HL-60/S4 treated with retinoic acid at 250 ng/mL for 4 days and 3 days (cell line): Measurements from ENCODE around the gene AGBL4.

Experiments
- in situ Hi-C: fragments of 300-500 bp; cut with MboI; formaldehyde crosslinking; loops from 2 replicates; pipeline ENCODE4 v1.7.0; 2022; ENCODE audit warnings: low sequenced_read_pairs

The AGBL4 gene

GRCh38 chr1:49723662-49724061 lies 300.1 kb downstream of the AGBL4 start:
- in situ Hi-C loops: no loop called here

- in situ Hi-C loops: no loop called here
Measured at GRCh38 chr1:49694251-49694827, 329.4 kb downstream of the AGBL4 start.

DNA sequence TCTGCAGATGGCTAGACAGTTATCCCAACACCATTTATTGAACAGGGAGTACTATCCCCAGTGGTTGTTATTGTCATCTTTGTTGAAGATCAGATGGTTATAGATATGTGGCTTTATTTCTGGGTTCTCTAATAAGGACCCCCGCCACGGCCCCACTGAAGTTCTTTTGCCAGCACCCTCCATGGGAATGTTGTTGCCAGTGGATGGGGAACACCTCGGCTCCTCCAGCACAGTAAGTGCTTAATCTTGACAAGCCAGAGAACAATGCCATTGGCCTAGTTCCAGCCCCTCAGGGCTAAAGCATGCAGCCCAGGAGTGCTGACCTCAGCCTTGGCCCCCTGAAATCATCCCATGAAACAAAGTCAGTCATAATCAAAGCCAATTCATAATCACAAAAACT lies 337.6 kb downstream of the AGBL4 start:
- in situ Hi-C loops: no loop called here

DNA sequence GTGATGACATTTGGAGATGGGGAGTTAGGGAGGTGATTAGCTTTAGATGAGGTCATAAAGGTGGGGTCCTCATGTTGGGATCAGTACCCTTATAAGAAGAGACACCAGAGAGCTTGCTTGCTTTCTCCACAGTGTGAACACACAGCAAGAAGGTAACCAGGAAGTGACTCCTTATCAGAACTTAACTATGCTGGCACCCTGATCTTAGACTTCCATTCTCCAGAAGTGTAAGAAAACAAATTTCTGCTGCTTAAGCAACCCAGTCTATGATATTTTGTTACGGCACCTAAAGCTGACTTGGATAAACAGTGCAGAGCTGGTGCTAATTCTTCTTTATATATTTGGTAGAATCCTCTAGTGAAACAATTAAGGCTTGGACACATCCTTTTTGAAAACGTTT lies 346.0 kb downstream of the AGBL4 start:
- in situ Hi-C loops: no loop called here

DNA sequence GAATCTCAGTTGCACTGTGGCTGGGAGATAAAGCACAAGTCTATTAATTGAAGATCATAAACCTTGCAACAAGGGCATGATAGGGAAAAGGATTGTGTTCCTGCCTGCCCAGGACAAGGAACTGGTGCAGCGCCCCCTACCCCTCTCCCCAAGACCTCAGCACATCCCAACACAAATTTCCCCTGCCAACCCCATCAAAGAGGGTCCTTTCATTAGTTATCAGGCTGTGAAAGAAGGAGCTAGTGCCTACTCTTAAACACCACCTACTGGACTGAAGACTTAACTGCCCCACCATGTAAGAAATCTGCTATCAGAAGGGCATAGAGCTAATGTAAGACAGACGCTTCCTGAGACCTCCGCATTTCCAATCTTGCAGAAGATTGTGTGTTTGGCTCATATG lies 372.6 kb downstream of the AGBL4 start:
- in situ Hi-C loops: no loop called here

- in situ Hi-C loops: no loop called here
Measured at GRCh38 chr1:49630156-49630555, 393.6 kb downstream of the AGBL4 start.

- in situ Hi-C loops: no loop called here
Measured at GRCh38 chr1:49627781-49628180, 396.0 kb downstream of the AGBL4 start.

- in situ Hi-C loops: no loop called here
Measured at GRCh38 chr1:49626472-49626871, 397.3 kb downstream of the AGBL4 start.

GRCh38 chr1:49622877-49623276 lies 400.9 kb downstream of the AGBL4 start:
- in situ Hi-C loops: no loop called here

DNA sequence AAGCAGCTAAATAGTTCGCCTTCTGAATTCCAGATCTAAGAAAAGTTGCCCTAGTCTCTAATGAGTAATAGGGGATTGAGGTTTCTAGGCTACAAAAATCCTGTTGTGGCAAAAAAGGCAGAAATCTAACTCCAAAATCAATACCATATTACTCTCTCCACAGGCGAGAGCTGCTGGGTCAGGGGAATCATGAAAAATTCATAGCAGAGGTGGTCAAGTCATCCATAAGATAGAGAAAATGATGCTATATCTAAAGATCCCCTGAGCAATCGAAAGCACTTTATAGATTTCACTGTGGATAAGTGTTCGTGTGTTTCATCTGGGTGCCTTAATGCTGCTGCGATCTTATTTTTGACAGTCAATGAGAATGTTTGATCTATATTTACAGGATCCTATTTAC lies 417.7 kb downstream of the AGBL4 start:
- in situ Hi-C loops: no loop called here

- in situ Hi-C loops: no loop called here
Measured at GRCh38 chr1:49597436-49597835, 426.3 kb downstream of the AGBL4 start.

DNA sequence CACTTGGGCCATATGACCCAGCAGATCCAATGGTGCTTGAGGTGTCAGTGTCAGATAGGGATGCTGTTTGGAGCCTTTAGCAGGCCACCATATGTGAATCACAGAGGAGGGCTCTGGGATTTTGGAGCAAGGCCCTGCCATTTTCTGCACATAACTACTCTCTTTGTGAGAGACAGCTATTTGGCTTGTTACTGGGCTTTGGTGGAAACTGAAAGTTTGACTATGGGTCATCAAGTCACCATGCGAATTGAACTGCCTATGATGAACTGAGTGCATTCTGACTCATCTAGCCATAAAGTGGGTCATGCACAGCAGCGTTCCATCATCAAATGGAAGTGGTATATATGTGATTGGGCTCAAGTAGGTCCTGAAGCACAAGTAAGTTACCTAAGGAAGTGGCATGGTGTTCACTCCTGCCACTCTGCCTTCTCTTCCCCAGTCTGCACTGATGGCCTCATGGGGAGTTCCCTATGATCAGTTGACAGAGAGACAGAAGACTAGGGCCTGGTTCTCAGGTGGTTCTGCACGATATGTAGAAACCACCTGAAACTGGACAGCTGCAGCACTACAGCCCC lies 447.3 kb downstream of the AGBL4 start:
- in situ Hi-C loops: no loop called here

DNA sequence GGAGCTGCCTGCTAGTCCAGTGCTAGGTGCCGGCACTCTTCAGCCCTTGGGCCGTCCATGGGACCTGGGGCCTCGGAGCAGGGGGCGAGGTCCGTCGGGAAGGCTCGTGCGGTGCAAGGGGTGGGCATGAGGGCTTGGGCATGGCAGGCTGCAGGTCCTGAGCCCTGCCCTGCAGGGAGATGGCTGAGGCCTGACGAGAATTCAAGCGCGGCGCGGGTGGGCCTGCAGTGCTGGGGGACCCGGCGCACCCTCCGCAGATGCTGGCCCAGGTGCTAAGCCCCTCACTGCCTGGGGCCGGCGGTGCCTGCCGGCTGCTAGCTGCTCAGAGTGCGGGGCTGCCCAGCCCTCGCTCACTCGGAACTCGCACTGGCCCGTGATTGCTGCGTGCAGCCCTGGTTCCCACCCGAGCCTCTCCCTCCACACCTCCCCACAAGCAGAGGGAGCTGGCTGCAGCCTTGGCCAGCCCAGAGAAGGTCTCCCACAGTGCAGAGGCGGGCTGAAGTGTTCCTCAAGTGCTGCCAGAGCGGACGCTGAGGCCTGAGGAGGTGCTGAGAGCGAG lies 467.0 kb downstream of the AGBL4 start:
- in situ Hi-C loops: no loop called here

DNA sequence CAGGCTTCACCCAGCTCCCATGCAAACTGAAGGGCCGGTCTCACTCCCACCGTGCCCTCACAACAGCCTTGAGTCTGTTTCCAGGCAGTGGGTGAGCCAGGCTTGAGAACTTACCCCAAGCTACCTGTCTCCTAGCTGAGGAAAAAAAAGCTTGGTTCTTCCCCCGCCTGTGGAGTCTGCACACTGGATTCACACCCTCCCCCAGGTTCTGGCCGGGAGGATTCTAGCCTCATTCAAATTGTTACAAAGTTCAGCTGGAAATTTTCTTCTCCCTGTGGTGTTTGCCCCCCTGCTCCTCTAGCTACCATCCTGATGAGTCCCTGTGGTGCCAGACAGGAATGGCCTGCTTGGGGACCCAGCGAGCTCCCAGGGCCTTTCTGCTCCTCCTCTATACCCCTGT lies 471.7 kb downstream of the AGBL4 start:
- in situ Hi-C loops: no loop called here

- in situ Hi-C loops: no loop called here
Measured at GRCh38 chr1:49544615-49545014, 479.1 kb downstream of the AGBL4 start.

DNA sequence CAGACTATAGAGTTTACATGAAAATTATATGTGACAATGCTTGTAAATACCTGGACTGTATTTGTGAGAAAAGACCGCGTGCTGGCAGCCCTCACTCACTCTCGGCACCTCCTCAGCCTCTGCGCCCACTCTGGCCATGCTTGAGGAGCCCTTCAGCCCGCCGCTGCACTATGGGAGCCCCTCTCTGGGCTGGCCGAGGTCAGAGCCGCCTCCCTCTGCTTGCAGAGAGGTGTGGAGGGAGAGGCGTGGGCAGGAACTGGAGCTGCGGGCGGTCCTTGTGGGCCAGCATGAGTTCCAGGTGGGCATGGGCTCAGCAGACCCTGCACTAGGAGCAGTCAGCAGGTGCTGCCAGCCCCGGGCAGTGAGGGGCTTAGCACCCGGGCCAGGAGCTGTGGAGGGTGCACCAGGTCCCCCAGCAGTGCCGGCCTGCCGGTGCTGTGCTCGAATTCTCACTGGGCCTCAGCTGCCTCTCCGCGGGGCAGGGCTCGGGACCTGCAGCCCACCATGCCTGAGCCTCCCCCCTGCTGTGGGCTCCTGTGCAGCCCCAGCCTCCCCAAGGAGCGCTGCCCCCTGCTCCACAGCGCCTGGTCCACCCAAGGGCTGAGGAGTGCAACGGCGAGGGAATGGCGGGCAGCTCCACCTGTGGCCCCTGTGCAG lies 482.5 kb downstream of the AGBL4 start:
- in situ Hi-C loops: no loop called here

DNA sequence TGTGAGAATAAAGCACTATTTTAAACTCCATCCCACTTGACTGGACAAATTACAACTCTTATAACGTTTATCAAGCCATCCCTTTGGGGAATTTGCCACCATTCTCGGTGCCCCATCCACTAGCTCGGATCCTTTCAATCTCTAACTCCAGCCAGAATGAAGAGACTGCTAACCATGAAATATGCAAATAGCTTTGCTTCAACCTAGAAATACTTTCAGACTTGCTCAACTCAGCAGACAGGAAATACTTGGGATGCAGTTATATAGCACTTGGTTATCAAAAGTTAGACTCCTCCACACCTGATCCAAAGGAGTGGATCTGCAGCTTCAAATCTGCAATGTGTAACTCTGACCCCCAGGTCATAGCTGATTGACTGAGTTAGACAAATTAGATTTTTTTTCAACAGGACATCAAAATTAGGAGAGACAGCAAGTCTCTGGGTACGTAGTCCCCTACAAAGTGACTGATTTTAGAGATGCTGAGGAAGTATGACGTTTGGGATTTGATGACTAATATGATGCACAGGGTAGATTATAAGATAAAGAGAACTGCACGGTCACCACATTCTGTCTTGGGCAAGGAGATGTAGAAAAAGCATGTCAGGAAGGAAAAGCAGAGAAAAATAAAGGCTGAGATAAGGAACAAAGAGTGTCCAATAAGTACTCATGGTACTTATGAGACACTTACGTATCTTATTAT lies 496.0 kb downstream of the AGBL4 start:
- in situ Hi-C loops: no loop called here

GRCh38 chr1:49526672-49527071 lies 497.1 kb downstream of the AGBL4 start:
- in situ Hi-C loops: no loop called here

- in situ Hi-C loops: no loop called here
Measured at GRCh38 chr1:49523764-49524163, 500.0 kb downstream of the AGBL4 start.

GRCh38 chr1:49466961-49467360 lies 556.8 kb downstream of the AGBL4 start:
- in situ Hi-C loops: no loop called here

GRCh38 chr1:49465486-49466185 lies 558.1 kb downstream of the AGBL4 start:
- in situ Hi-C loops: no loop called here
